NOMO-1 (cell line): ENCODE data around the gene MMP15.
A peak's percentile ranks its signal among the peaks of the same experiment; 100 is the strongest.
"Not testable (repeated sequence)": the region's sequence is repeated elsewhere in the genome, so short reads cannot be mapped to it uniquely, and the experiment has no call there.

Source experiments
- DNase-seq, 2 experiments: peaks; one replicate each; lab custom pipeline; 2025; ENCODE audit not compliant: unreplicated experiment in 2 of 2; lab: John Stamatoyannopoulos, UW

MMP15 gene

DNA sequence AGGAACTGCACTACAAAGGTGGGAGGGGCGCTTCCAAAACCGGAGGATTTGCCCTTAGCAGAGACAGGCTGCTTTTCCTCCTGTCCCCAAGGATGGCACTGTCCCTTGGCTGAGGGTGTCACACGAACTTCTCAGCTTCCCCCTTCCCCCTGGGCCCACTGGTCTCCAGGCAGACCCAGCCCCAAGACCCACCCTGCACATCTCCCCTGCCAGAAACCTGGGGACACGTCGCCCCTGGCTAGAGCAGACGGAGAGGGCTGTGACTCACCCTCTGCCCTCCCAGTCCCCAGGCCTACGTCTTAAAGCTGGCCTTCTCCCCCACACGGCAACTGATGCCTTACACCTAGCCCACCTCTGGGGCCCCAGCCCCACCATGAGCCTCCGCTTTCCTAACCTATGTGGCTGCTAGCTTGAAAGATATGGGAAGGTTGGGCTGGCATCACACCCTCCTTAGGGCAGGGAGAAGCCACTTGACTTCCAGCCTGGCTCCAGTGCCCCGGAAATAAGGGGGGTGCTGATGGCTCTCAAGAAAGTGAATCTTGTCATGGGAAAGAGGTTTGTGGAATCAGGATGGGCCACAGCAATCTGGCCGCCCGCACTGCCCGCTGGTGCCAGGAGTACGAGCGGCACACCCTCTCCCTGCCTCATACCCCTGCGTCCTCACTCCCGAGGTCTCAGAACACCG, 29.7 kb upstream of the MMP15 start:
- DNase-seq, result no peak

DNA sequence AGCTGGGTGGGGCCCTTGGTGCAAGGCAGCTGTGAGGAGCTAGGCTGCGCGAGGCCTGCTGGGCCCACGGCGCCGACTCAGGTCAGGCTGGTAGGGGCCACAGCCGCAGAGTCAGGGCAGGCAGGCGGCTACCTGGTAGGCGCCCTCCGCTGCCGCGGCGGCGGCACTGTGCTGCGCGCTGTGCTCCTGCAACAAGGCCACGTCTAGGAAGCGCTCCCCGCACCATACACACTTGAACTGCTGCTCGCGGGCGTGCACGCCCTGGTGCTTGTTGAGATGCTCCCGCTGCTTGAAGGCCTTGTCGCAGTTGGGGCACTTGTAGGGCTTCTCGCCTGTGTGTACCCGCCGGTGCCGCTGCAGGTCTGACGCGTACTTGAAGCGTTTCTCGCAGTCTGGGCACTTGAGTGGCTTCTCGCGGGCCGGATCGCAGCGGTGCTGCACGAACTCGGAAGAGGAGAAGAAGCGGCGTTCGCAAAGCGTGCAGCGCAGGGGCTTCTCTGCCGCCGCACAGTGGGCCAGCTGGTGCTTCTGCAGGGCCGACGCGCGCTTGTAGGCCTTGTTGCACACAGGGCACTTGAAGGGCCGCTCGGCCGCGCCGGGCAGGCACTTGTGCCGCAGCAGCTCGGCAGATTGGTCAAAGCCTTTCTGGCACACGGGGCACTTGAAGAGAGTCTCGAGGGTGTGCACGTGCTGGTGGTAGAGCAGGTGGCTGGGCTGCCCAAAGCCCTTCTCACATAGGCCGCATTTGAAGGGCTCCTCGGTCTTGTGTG, 29.0 kb upstream of the MMP15 start:
- DNase-seq, result no peak

DNA sequence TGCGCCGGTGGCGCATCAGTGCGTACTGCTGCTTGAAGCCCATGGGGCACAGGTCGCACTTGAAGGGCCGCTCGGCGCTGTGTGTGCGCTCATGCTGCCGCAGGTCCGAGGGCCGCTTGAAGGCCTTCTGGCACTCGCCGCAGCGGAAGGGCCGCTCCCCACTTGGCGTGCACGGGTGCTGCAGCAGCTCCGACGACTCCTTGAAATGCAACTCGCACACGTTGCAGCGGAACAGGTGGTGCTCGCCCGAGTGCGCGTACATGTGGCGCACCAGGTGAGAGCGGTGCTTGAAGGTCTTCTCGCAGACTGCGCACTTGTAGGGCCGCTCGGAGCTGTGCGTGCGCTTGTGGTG, 28.4 kb upstream of the MMP15 start:
- no peak for DNase-seq

DNA sequence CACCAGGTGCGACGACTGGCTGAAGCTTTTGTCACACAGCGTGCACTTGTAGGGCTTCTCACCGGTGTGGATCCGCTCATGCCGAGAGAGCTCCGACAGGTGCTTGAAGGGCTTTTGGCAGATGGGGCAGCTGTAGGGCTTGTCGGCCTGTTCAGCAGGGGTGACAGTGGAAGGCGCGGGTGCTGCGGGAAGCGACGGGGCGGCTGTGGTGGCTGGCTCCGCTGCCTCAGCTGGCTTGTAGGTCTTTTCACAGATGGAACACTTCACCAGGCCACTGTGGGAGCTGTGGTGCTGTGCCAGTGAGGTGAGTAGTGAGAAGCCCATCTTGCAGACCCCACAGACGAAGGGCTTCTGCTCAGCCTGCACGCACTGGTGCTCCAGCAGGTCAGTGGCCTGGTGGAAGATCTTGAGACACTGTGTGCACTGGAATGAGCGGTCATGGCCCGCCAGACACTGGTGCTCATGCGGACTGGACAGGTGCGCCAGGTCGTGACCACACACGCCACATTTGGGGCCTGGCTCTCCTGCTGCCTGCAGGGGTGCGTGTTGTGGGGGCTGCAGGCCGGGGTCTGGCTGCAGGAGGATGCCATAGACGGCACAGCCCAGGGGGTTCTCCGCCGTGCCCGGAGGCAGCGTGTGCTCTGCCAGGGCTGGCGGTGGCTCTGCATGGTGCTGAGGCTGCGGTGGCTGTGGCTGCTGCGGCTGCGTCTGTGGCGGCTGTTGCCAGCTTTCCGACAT, 27.9 kb upstream of the MMP15 start:
- DNase-seq, result no peak

DNA sequence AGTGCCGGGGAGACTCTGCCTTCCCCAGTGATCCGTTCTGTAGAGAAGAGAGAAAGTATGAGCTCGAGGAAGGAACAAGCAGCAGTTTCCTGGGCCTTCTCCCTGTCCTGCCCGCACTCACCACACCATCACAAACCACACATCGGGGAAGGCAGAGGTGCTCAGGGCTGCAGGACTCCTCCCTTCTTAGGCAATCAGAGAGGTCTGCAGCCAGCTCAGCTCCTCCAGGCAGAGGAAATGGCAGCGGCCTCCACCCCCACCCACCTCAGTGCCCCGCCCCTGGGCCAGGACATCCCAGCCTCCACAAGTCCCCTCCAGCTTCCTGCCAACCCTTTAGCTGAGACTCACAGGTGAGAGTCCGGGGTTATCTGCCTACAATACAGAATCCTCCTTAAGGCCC, 27.1 kb upstream of the MMP15 start:
- peak; percentile 58 to 75 for DNase-seq

DNA sequence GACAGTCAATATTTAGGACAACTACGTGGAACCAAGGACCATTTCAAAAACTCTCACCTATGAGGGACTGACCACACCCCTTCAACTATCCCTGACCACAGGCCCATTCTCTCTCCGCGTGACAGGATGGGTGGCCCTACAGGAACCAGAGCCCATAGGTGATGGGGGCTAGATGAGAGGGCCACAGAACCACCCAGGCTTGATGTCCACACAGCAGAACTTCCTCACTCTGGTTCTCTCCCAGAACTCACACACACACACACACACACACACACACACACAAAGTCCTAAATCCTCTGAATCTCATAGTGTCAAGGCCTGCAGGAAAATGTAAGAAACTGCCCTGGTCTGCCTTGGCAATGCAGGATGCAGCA, 26.6 kb upstream of the MMP15 start:
- DNase-seq, result no peak

DNA sequence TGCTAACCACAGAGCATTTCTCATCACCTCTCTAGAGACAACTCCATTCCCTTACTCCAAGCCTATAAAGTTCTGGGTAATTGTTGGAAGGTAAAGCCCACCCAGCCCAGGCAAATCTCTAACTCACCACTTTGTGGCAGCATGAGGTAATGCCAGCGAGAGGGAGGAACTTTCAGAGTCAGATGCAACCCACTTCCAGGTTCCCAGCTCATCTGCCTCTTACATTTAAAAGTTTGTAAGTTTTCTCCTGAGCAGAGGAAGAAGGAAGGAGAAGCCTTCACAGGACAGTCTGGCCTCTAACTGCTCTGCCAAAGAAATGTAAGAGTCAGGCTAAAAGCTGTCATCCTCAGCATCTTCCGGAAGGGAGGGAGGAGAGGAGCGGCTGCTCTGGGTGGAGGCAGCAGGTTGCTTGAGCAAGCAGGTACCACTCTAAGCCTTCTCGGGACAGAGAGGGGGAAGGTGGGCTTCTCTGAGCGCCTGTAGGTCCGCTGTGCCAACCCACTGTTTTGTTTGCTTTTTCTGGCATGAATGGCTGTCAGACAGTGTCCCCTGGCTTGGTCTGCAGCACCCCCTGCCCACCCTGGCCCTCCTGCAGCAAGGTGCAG, 26.1 kb upstream of the MMP15 start:
- DNase-seq, result peak; percentile 33 to 54

DNA sequence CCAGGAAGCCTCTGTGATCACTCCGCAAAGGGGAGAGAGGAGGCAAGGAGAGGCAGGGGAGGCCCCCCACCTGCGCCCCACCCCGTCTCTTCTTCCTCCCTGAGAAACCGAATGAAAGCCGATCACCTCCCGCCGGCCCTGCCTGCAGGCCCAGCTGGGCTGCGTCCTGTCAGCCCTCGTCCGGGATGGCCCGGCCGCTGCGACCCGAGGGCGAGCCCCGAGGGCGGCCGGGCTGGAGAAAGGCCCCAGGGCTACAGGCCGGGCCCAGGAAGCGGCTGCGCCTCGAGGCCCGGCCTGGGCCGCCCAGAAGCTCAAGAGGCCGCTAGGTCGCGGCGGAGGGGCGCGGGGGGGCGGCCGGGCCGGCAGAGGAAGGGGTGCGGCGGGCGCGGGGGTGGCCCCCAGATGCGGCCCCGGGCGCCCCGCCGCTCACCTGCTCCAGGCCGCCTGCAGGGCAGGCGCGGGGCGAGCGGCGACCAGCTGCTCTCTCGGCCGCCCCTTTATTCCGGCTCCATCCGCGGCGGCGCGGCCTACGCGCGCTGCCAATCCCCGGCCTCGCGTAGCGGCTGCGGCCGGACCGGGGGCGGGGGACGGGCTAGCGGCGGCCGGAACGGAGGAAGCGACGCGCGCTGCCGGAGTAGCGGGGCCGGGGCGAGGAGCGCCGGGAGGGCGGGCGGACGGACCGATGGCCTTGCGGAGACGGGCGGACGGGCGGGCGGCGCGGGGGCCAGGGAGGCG, 25.4 kb upstream of the MMP15 start, which contains the start of gene ZNF319:
Gene ZNF319, minus strand, starts transcription at position 702 of the 735 bp plus-strand sequence. CDS start 2,407 bp downstream, outside the sequence.
- no peak for DNase-seq

DNA sequence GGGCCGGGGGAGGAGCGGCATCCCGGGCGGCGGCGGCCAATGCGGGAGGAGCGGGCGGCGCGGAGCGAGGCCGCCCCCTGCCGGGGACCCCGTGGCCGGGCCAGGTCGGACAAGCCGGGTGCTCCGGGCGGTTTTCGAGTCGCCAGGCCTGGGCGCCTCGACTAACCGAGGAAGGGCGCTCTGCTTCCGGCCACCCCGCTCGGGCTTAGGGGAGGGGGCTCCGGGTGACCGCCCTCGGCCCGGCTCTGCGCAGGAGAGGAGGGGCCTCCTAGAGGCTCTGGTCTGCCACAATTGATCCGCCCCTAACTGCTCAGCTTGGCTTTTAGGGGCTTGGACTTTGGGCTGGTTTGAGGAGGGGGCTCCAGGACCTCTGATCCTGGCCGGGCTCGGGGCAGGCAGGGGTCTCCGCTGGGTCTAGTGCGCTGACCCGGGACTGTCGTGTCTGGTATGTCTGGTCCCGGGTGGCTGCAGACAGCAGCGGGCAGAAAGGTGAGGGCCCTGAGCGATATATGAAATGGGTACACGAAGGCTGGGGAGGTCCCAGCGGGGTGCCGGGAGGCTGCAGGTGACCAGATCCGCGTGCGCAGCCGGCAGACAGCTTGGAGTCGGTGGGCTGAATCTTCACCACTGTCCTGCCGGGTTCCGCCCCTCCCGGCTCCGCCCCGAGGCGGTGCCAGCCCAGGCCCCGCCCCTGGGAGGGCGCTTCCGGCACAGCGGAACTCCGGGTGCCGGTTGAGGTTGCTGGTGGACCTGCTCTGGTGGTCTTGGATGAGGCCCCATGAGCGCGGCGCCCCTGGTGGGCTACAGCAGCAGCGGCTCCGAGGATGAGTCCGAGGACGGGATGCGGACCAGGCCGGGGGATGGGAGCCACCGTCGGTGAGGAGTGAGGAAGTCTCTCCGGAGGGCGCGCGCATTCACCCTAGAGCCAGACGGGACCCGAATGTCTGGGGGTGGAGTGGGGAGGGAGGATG, 24.6 kb upstream of the MMP15 start, which contains the start of gene USB1:
Gene USB1, plus strand, starts transcription at position 702 of the 971 bp plus-strand sequence. Its CDS starts 77 bp downstream, at position 779.
- peak; percentile 60 to 77 for DNase-seq

DNA sequence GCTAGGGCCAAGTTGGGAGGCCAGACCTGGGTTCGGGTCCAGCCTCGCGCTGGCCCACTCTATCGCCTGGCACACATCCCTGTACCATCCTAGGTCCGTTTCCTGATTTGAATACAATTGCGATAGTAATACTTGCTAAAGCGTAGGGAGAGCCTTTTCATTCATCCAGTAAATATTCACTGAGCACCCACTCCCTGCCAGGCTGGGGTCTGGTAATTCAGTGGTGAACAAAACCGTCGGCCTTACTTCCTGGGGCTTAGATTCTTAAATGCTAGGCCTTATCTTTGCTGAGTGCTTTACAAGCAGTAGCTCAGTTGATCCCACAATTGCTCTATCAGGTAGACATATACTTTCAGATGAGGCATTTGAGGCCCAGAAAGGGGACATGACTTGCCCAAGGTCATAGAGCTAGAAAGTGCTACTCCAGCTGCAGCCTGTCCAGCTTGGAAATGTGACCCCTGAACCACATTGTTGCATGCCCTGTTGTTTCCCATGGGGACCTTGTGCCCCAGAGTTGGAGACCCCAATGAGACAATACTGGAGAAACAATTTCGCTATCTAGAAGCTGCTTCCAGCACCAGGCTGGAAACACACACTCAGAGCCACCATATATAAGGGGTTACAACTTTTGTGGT, 23.7 kb upstream of the MMP15 start:
- DNase-seq, result no peak

DNA sequence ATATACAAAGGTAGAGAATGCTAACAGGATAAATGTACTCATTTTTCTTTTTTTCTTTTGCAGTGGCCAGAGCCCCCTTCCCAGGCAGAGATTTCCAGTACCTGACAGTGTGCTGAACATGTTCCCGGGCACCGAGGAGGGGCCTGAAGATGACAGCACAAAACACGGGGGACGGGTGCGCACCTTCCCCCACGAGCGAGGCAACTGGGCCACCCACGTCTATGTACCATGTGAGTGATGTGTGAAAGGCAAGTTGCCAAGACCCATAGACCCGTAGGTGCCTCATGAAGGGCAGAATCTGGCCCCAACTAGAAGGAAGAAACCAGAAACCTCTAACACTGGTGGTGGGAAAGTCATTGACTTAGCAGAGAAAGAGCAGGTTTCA, 23.1 kb upstream of the MMP15 start:
- no peak for DNase-seq

DNA sequence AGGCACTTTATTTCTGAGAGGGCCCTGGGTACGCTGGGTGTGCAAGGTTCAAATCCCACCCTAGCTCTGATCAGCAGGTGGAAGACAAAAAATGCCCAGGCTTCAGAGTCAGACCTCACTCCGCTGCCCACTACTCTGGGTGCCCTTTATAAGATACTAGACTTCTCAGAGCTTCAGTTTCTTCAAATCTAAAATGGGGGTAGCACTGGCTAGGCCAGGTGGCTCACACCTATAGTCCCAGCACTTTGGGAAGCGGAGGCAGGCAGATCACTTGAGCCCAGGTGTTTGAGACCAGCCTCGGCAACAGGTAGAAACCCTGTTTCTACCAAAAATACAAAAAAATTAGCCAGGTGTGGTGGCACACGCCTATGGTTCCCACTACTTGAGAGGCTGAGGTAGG, 22.6 kb upstream of the MMP15 start:
- no peak for DNase-seq

DNA sequence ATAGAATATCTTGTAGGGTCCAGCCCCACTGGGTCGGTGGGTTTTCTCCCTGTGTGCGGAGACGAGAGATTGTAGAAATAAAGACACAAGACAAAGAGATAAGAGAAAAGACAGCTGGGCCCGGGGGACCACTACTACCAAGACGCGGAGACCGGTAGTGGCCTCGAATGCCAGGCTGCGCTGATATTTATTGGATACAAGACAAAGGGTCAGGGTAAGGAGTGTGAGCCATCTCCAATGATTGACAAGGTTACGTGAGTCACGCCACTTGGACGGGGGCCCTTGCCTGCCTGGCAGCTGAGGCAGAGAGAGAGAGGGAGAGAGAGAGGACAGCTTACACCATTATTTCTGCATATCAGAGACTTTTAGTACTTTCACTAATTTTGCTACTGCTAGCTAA, 20.8 kb upstream of the MMP15 start:
- not testable (repeated sequence) for DNase-seq

DNA sequence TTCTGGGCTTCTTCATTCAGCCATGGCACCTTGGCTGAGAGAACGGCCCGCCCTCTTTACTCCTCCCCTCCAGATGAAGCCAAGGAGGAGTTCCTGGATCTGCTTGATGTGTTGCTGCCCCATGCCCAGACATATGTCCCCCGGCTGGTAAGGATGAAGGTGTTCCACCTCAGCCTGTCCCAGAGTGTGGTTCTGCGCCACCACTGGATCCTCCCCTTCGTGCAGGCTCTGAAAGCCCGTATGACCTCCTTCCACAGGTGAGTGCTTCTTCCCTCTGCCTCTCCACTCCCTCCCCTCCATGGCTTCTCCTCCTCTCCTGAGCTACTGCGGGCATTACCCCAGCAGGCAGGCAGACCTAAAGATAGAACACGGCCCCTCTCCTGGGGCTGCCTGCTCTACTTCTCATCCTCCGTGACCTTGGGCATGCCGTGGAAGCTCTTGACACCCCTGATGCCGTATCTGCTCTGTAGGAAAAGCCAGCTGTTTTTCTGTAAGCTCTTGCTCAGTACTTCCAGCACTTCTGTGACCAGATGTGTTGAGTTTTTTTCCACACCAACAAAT, 15.6 kb upstream of the MMP15 start:
- DNase-seq, result no peak

DNA sequence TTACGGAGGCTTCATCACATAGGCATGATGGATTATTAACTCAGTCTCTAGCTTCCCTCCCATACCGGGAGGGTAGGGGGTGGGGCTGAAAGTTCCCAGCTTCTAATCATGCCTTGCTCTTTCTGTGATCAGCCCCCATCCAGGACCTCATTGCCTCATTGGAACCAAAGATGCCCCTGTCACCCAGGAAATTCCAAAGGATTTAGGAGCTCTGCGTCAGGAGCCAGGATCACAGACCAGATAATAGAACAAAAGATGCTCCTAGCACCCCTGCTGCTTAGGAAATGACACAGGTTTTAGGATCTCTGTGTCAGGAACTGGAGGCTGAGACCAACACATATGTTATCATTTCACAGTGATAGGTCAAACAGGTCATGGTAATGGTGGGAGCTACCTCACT, 14.7 kb upstream of the MMP15 start:
- DNase-seq, result no peak

DNA sequence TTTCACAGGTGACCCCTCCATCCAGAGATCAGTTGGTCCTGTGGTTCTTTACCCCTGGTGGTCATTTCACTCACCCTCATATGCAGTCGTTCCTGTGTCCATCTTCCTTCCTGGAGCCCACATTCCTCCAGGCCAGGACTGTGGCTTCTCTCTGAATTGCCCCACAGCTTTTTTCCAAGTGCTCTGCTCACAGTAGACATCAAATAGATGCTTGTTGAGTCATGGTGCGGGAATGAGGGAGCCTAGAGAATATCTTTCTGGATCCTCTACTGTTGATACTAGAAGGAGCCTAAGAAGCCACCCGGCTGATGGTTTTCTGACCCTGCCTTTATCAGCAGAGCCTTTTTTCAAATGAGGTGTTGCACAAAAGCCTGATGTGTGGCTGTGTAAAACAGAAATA, 13.9 kb upstream of the MMP15 start:
- DNase-seq, result no peak

DNA sequence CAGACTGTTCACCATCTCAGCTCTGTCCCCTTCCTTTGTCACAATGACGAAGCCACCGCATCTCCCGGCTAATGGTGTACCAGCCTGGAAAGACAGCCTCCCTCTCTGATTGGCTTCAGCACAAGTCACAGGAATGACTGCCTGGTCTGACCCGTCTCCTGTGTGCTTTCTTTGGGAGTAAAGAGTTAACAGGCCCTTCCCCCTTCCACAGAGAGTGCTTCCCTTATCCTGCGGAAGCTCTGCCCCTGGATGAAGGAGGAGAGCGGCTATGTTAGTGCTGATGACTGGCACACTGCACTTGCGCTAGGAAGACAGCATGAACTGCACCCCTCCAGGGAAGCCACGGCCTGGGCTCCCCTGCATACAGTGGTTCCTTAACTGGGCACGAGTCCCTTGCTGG, 13.1 kb upstream of the MMP15 start:
- DNase-seq, result no peak

DNA sequence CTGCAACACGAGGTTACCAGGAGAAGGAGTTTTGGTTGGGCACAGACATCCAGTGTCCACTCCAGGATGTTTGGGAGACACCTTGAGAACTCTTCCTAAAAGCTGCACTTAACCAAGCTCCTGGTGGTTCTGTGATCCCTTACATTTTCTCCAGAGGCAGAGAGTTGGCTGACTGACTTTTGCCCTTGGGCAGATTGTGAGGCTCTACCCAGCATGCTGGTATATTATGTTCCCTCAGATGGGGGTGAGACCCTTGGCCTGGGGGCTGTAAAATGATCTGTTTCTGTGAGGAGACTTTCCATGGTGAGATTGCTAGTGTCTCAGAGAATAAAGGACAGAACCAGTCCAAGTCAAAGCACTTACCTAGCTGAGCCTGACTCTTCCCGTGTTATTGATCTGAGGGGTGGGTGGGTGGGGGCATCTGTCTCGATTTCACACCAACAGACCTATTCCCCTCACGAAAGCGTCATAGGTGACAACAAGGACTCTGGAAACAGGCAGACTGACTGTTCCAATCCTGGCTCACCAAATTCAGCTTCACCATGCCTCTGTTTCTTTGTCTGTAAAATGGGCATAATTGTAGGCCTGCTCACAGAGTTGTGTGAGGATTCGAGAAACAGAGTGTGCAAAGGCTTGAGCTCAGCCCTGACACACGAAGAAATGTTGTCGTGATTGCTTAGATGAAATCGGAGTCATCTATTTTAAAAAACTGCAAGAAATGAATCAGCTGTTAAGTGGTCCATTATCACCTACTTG, 12.2 kb upstream of the MMP15 start:
- no peak for DNase-seq
